T-cell (primary cell): ENCODE measurements around the gene SOX15. TPM values are rescaled to one million over a fixed set of nuclear protein-coding genes. Genes with fewer than 3 reads are reported as not detected.

Experiments
- ATAC-seq, 4 experiments: fragments of 200-7000 bp in 3 of 4; fragments of 150-1000 bp in 1 of 4; cut with Tn5 transposase; replicated peaks in 1 of 4; 1 replicate in 3 of 4; 2 replicates in 1 of 4; pipeline ENCODE4 v1.10.0; 2021; ENCODE audit warnings: moderate library complexity in 3 of 4, mild to moderate bottlenecking in 2 of 4, moderate number of reproducible peaks in 1 of 4
- CTCF ChIA-PET, 2 donors: fragments of 300-600 bp; sonication (Branson Sonifier 250); formaldehyde crosslinking; loops; one replicate each; lab custom pipeline; 2022; ENCODE audit warnings: antibody characterized with exemption in 2 of 2; lab: Charles Lee
- POLR2A ChIA-PET, 2 donors: fragments of 300-600 bp; sonication (Branson Sonifier 250); formaldehyde crosslinking; loops; one replicate each; lab custom pipeline; 2022; ENCODE audit warnings: antibody characterized with exemption in 2 of 2; lab: Charles Lee
- DNase-seq, 35 experiments: peaks; one replicate each; pipeline versions ENCODE4 v3.0.0 to v3.0.0-alpha.2; 2013 to 2023
- H3K27ac ChIP-seq: one replicate; pipeline ENCODE4 v1.5.1; 2013; ENCODE audit warnings: low read length
- H3K27me3 ChIP-seq, 2 experiments: replicated peaks in 1 of 2; 1 replicate in 1 of 2; 2 replicates in 1 of 2; pipeline versions ENCODE4 v1.6.1 to v1.7.0; 2013; ENCODE audit warnings: low read length in 1 of 2, mixed read lengths in 1 of 2; ENCODE audit not compliant: control insufficient read depth in 2 of 2, insufficient read depth in 2 of 2; ENCODE audit errors: extremely low read depth in 1 of 2
- H3K36me3 ChIP-seq, 2 donors: 1 replicate in 1 of 2; 2 replicates in 1 of 2; pipeline versions ENCODE4 v1.6.1 to v1.7.0; 2013; ENCODE audit warnings: low read length in 1 of 2; ENCODE audit not compliant: control insufficient read depth in 2 of 2, insufficient read depth in 1 of 2; ENCODE audit errors: extremely low read depth in 1 of 2
- H3K4me1 ChIP-seq, 2 experiments: 1 replicate in 1 of 2; 2 replicates in 1 of 2; pipeline versions ENCODE4 v1.6.1 to v1.7.0; 2013; ENCODE audit warnings: low read length in 2 of 2, mixed read lengths in 1 of 2; ENCODE audit not compliant: insufficient read depth in 2 of 2, control insufficient read depth in 1 of 2; ENCODE audit errors: extremely low read depth in 1 of 2
- H3K4me3 ChIP-seq, 2 donors: 1 replicate in 1 of 2; 2 replicates in 1 of 2; pipeline versions ENCODE4 v1.5.1 to v1.7.0; 2013; ENCODE audit warnings: mild to moderate bottlenecking in 2 of 2, low read length in 1 of 2, moderate library complexity in 1 of 2; ENCODE audit not compliant: control insufficient read depth in 1 of 2; ENCODE audit errors: extremely low read depth in 1 of 2
- H3K9me3 ChIP-seq: 2 replicates; pipeline ENCODE4 v1.7.0; 2013
- H3K27ac Mint-ChIP-seq, 2 donors: one replicate each; pipeline ENCODE4 v1.8.0; 2020 to 2021; ENCODE audit warnings: mild to moderate bottlenecking in 2 of 2, mixed read lengths in 2 of 2
- H3K27me3 Mint-ChIP-seq, 2 donors: one replicate each; pipeline ENCODE4 v1.8.0; 2021 to 2022; ENCODE audit warnings: mixed read lengths in 2 of 2
- H3K36me3 Mint-ChIP-seq: one replicate; pipeline ENCODE4 v1.8.0; 2021; ENCODE audit warnings: mixed read lengths
- H3K4me1 Mint-ChIP-seq, 3 donors: one replicate each; pipeline ENCODE4 v1.8.0; 2020 to 2022; ENCODE audit warnings: mixed read lengths in 3 of 3, mild to moderate bottlenecking in 1 of 3
- H3K4me3 Mint-ChIP-seq, 3 donors: one replicate each; pipeline ENCODE4 v1.8.0; 2020 to 2022; ENCODE audit warnings: mild to moderate bottlenecking in 3 of 3, mixed read lengths in 3 of 3, moderate library complexity in 3 of 3
- H3K9me3 Mint-ChIP-seq, 3 donors: one replicate each; pipeline ENCODE4 v1.8.0; 2020 to 2022; ENCODE audit warnings: mixed read lengths in 3 of 3
- WGBS: methylation state at CpG from one replicate; pipeline ENCODE4 v1.1.5; 2013; ENCODE audit warnings: missing lambda C conversion rate; ENCODE audit not compliant: insufficient coverage; 5-methylcytosine and 5-hydroxymethylcytosine counted together
- total RNA-seq, 35 experiments: library from RNA in 6 of 35; stranded (reverse) in 6 of 35; fragments of 120-200 nt in 1 of 35; gene quantifications; one replicate each; pipeline versions ENCODE4 v1.2.1 to v1.2.4 and lab custom pipeline; 2013 to 2026

The SOX15 gene
- total RNA-seq, 5 donors from 2014 or later (not counting 1 experiment from before 2014, with no cell fraction given), result 0.70 to 1.2 (median 1.1) TPM; not detected in 2

GRCh38 chr17:7575959-7576358, 13.9 kb downstream of the SOX15 start:
- DNase-seq, result no peak
- no peaks in the 10 kb centered on the region for H3K9me3 Mint-ChIP-seq
- POLR2A ChIA-PET, result interaction anchor here (0.7 to 2.9 kb wide), 3 partner anchors 8 to 172 kb away, joined by 3 to 10 read pairs (median 4); partner anchors contain the start of genes MPDU1 (in 1 of the 2) and TMEM256 (in 1 of the 2)
- H3K4me3 ChIP-seq, result no peak overlapping the region
- peaks cover 13 to 56% of the 10 kb centered on the region in 2 donors for H3K36me3 ChIP-seq
- peak overlapping the region; percentile 23 to 55 for H3K27ac Mint-ChIP-seq
- no peak for ATAC-seq
- no peaks in the 10 kb centered on the region for H3K27me3 ChIP-seq
- H3K9me3 ChIP-seq, result no peaks in the 10 kb centered on the region
- 76% methylated on average over 5 of the region's 7 CpGs for WGBS
- peaks cover 74 to 78% (median 78%) of the 10 kb centered on the region in 3 donors for H3K4me1 Mint-ChIP-seq
- peak overlapping the region in 2 of 3 donors; percentile 25 to 95 for H3K4me3 Mint-ChIP-seq
- peaks cover 54% of the 10 kb centered on the region for H3K36me3 Mint-ChIP-seq
- H3K4me1 ChIP-seq, result peaks cover 24 to 65% of the 10 kb centered on the region in 2 experiments
- H3K27ac ChIP-seq, result peak overlapping the region; percentile 93
- no peaks in the 10 kb centered on the region for H3K27me3 Mint-ChIP-seq
- CTCF ChIA-PET, result interaction anchor here in 1 of 2 donors (1.3 kb wide), 1 partner anchor 63 kb away, joined by 3 read pairs; no protein-coding TSS in a partner anchor

- Mint-ChIP-seq H3K27ac (peak overlapping the region; percentile 55 to 59), H3K9me3 (no peaks in the 10 kb centered on the region), H3K36me3 (peaks cover 57% of the 10 kb centered on the region), H3K4me3 (peak overlapping the region; percentile 95 to 98 (median 96)), H3K4me1 (peaks cover 73 to 74% (median 74%) of the 10 kb centered on the region in 3 donors), H3K27me3 (no peaks in the 10 kb centered on the region)
- Histone ChIP-seq H3K36me3 (peaks cover 13 to 61% of the 10 kb centered on the region in 2 donors), H3K4me3 (no peak overlapping the region), H3K4me1 (peaks cover 24 to 61% of the 10 kb centered on the region in 2 experiments), H3K27me3 (no peaks in the 10 kb centered on the region), H3K27ac (peak overlapping the region; percentile 93), H3K9me3 (no peaks in the 10 kb centered on the region)
- ChIA-PET CTCF (interaction anchor here in 1 of 2 donors (1.3 kb wide), 1 partner anchor 63 kb away, joined by 3 read pairs; no protein-coding TSS in a partner anchor), POLR2A (interaction anchor here (0.7 to 2.9 kb wide), 3 partner anchors 8 to 172 kb away, joined by 3 to 10 read pairs (median 4); partner anchors contain the start of genes MPDU1 (in 1 of the 2) and TMEM256 (in 1 of the 2))
- DNase-seq, result no peak
- WGBS, result no CpG with 5 or more reads among the region's 1 CpG
- ATAC-seq, result no peak
Measured at GRCh38 chr17:7575481-7575883, 14.4 kb downstream of the SOX15 start.

DNA sequence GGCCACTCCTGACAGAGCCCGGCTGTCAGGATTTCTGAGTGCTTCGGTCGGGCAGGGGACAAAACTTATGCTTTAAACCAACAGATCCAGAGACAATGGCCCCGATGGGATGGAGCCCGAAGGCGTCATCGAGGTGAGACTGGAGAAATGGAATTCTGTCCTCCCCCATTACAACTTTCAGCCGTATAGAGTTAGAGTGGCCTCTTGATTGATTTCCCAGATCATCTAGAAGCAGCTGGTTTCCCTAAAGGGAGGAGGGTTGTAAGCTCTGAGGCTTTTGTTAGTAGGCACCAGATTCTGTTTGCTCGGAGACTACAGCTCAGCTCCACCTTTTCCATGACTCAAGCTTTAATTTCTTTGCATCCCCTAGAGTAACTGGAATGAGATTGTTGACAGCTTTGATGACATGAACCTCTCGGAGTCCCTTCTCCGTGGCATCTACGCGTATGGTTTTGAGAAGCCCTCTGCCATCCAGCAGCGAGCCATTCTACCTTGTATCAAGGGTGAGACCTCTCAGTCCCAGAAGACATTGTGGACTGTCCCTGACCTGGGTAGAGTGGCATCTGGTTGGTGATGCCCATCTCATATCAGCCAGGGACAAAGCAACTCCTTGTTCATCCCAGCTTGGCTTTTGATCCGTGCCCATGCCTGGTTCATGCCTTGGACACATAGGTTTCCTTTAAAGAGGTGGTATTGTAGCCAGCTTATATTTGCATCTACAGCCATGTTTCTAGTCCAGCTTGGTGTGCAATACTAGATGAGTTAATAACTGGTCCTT, 15.5 kb downstream of the SOX15 start:
- H3K27me3 Mint-ChIP-seq, result no peaks in the 10 kb centered on the region
- H3K27ac ChIP-seq, result peak overlapping the region; percentile 93
- CTCF ChIA-PET, result interaction anchor here (0.5 to 1.5 kb wide), 8 partner anchors 11 to 923 kb away, joined by 3 to 5 read pairs (median 4); partner anchors contain the start of genes FXR2 (in 1 of the 2), MED31 (in 1 of the 2) and TP53 (in 1 of the 2)
- H3K27me3 ChIP-seq, result no peaks in the 10 kb centered on the region
- DNase-seq (no peak), ATAC-seq (no peak)
- H3K36me3 Mint-ChIP-seq, result peaks cover 66% of the 10 kb centered on the region
- 28% methylated on average over 6 of the region's 15 CpGs for WGBS
- no peaks in the 10 kb centered on the region for H3K9me3 ChIP-seq
- H3K4me3 ChIP-seq, result peak overlapping the region; percentile 71 to 98
- H3K27ac Mint-ChIP-seq, result peak overlapping the region; percentile 96 to 99
- peak overlapping the region; percentile 95 to 98 (median 96) for H3K4me3 Mint-ChIP-seq
- H3K36me3 ChIP-seq, result peaks cover 13 to 66% of the 10 kb centered on the region in 2 donors
- POLR2A ChIA-PET, result interaction anchor here in 1 of 2 donors (0.8 to 2.9 kb wide), 3 partner anchors 9 to 113 kb away, joined by 3 to 10 read pairs (median 5); partner anchors contain the start of genes MPDU1 and TP53
- peaks cover 63 to 67% (median 64%) of the 10 kb centered on the region in 3 donors for H3K4me1 Mint-ChIP-seq
- H3K4me1 ChIP-seq, result peaks cover 24 to 52% of the 10 kb centered on the region in 2 experiments
- no peaks in the 10 kb centered on the region for H3K9me3 Mint-ChIP-seq

DNA sequence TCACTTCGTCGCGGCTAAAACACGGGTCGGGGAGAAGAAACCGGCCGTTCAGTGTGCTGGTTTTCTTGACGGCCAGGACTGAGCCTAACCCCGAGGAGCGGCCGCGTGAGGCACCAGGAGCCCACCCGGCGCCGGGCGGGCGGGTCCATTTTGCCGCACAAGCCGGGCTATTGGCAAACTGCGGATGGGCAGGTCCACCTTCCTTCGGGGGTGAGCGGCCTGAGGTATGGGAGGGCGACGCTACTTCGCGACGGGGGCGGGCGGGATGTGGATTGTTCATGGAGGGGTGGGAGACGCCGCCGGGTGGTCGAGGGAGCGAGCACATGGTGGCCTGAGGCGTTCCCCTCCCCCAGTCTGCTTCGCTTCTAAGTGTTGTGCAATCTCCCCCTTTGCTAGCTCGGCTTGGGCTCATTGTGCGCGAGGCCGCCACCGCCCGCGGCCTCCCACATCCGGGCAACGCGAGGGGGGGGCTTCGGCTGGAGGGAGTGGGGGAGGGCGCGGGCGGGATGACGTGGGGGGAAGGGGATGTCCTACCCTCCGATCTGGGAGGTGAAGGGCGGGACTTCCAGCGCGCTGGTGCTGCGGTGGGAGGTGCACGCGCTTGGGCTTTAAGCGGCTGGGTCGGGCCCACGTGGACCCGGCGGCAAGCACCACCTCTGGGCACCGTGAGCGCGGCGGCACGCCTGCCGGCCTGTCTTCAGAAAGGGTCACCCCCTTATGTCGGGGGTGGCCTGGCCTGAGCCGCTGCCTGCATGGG, 16.4 kb downstream of the SOX15 start:
- under 1% methylated on average over 50 of the region's 71 CpGs for WGBS
- Mint-ChIP-seq H3K9me3 (no peaks in the 10 kb centered on the region), H3K27ac (peak overlapping the region; percentile 96 to 99), H3K27me3 (no peaks in the 10 kb centered on the region), H3K4me3 (peak overlapping the region; percentile 95 to 98 (median 96)), H3K4me1 (peaks cover 55 to 58% (median 57%) of the 10 kb centered on the region in 3 donors), H3K36me3 (peaks cover 65% of the 10 kb centered on the region)
- POLR2A ChIA-PET, result interaction anchor here (0.5 to 2.9 kb wide), 5 partner anchors 10 to 171 kb away, joined by 3 to 10 read pairs (median 4); partner anchors contain the start of genes MPDU1 (in 1 of the 2) and TP53 (in 1 of the 2)
- Histone ChIP-seq H3K36me3 (peaks cover 13 to 64% of the 10 kb centered on the region in 2 donors), H3K27me3 (no peaks in the 10 kb centered on the region), H3K9me3 (no peaks in the 10 kb centered on the region), H3K4me3 (peak overlapping the region; percentile 83 to 98), H3K27ac (peak overlapping the region; percentile 93), H3K4me1 (peaks cover 21 to 44% of the 10 kb centered on the region in 2 experiments)
- peak; percentile 83 to 96 (median 91) for DNase-seq
- peak; percentile 44 to 54 (median 52) for ATAC-seq
- CTCF ChIA-PET, result interaction anchor here (0.5 to 1.5 kb wide), 6 partner anchors 12 to 922 kb away, joined by 3 to 4 read pairs (median 4); partner anchors contain the start of genes MED31 (in 1 of the 2) and TP53 (in 1 of the 2)

- H3K36me3 ChIP-seq, result peaks cover 10 to 58% of the 10 kb centered on the region in 2 donors
- H3K36me3 Mint-ChIP-seq, result peaks cover 60% of the 10 kb centered on the region
- CTCF ChIA-PET, result interaction anchor here in 1 of 2 donors (0.6 to 1.0 kb wide), 2 partner anchors 114 to 182 kb away, joined by 3 read pairs; partner anchors contain the start of gene TP53
Measured at GRCh38 chr17:7572588-7573323, 17.1 kb downstream of the SOX15 start.

More at GRCh38 chr17:7572588-7573323, 17.1 kb downstream of the SOX15 start:
- peak overlapping the region; percentile 83 to 98 for H3K4me3 ChIP-seq
- H3K27ac ChIP-seq, result peak overlapping the region; percentile 93
- H3K4me1 Mint-ChIP-seq, result peaks cover 48 to 54% (median 49%) of the 10 kb centered on the region in 3 donors
- POLR2A ChIA-PET, result interaction anchor here (0.5 to 2.9 kb wide), 6 partner anchors 11 to 302 kb away, joined by 3 to 10 read pairs (median 4); partner anchors contain the start of genes MPDU1 (in 1 of the 2) and TP53 (in 1 of the 2)
- peak; percentile 83 to 85 (median 84) for ATAC-seq
- WGBS, result under 1% methylated on average over 71 of the region's 73 CpGs
- H3K4me3 Mint-ChIP-seq, result peak overlapping the region; percentile 95 to 98 (median 96)
- peak overlapping the region; percentile 96 to 99 for H3K27ac Mint-ChIP-seq
- H3K9me3 Mint-ChIP-seq, result no peaks in the 10 kb centered on the region
- H3K27me3 Mint-ChIP-seq, result no peaks in the 10 kb centered on the region
- peak in 33 of 35 experiments; percentile 27 to 100 (median 99) for DNase-seq
- H3K9me3 ChIP-seq, result no peaks in the 10 kb centered on the region
- peaks cover 21 to 43% of the 10 kb centered on the region in 2 experiments for H3K4me1 ChIP-seq
- no peaks in the 10 kb centered on the region for H3K27me3 ChIP-seq
